DND-41 (cell line): ENCODE measurements around the gene NUAK1.
"Not testable (repeated sequence)": the region's sequence is repeated elsewhere in the genome, so short reads cannot be mapped to it uniquely, and the experiment has no call there.

Source experiments
- ATAC-seq: fragments of 200-7000 bp; cut with Tn5 transposase; 3 replicates; pipeline ENCODE4 v1.9.1; 2021; ENCODE audit warnings: low read depth; ENCODE audit not compliant: insufficient read depth
- DNase-seq: peaks from one replicate; pipeline ENCODE4 v3.0.0-alpha.2; 2020
- H2AFZ ChIP-seq: 2 replicates; pipeline ENCODE4 v1.6.0; 2012; ENCODE audit warnings: low read depth, low read length
- H3K27ac ChIP-seq: 2 replicates; pipeline ENCODE4 v1.5.1; 2012; ENCODE audit warnings: low read length, inconsistent platforms
- H3K27me3 ChIP-seq: fragments of 200-600 bp; sonication (generic); 2 replicates; pipeline ENCODE4 v1.6.0; 2012; ENCODE audit warnings: low read length, mild to moderate bottlenecking, inconsistent platforms; ENCODE audit not compliant: insufficient read depth, poor library complexity
- H3K36me3 ChIP-seq: 2 replicates; pipeline ENCODE4 v1.5.1; 2012; ENCODE audit warnings: low read length, inconsistent platforms; ENCODE audit not compliant: insufficient read depth
- H3K4me1 ChIP-seq: 2 replicates; pipeline ENCODE4 v1.5.1; 2012; ENCODE audit warnings: mild to moderate bottlenecking, low read length; ENCODE audit not compliant: insufficient read depth
- H3K4me2 ChIP-seq: 2 replicates; pipeline ENCODE4 v1.6.0; 2012; ENCODE audit warnings: mild to moderate bottlenecking, moderate library complexity, low read length, inconsistent platforms; ENCODE audit not compliant: insufficient read depth
- H3K4me3 ChIP-seq, 2 experiments: fragments of 200-600 bp in 1 of 2; shearing (Covaris generic) in 1 of 2; 2 replicates each; pipeline ENCODE4 v1.5.1; 2012 to 2016; ENCODE audit warnings: inconsistent platforms in 2 of 2, low read length in 2 of 2, mild to moderate bottlenecking in 2 of 2, low read depth in 1 of 2, moderate library complexity in 1 of 2
- H3K79me2 ChIP-seq: 2 replicates; pipeline ENCODE4 v1.6.0; 2012; ENCODE audit warnings: low read length, inconsistent platforms; ENCODE audit not compliant: insufficient read depth
- H3K9ac ChIP-seq: 2 replicates; pipeline ENCODE4 v1.6.0; 2012; ENCODE audit warnings: low read depth, mild to moderate bottlenecking, inconsistent platforms, low read length, moderate library complexity
- H3K9me3 ChIP-seq: 2 replicates; pipeline ENCODE4 v1.5.1; 2012; ENCODE audit warnings: low read length, moderate library complexity, mild to moderate bottlenecking, inconsistent platforms; ENCODE audit not compliant: insufficient read depth, severe bottlenecking
- H4K20me1 ChIP-seq: 2 replicates; pipeline ENCODE4 v1.6.0; 2012; ENCODE audit warnings: low read length; ENCODE audit not compliant: insufficient read depth
- CTCF ChIP-seq: IDR thresholded peaks from 2 replicates; pipeline ENCODE4 v1.5.1; 2012; ENCODE audit warnings: borderline replicate concordance, low read length, moderate library complexity, mild to moderate bottlenecking; ENCODE audit not compliant: poor library complexity, severe bottlenecking; ENCODE audit errors: extremely low read depth
- EZH2 ChIP-seq: IDR thresholded peaks from 3 replicates; pipeline ENCODE4 v1.6.1; 2012; ENCODE audit warnings: borderline replicate concordance, low read depth, mild to moderate bottlenecking, moderate library complexity, low read length, inconsistent platforms; ENCODE audit not compliant: severe bottlenecking

Gene NUAK1

GRCh38 chr12:106018286-106018685 lies 120.5 kb downstream of the NUAK1 start:
- H3K4me1 ChIP-seq, result no peaks in the 10 kb centered on the region
- no peaks in the 10 kb centered on the region for H3K79me2 ChIP-seq
- TF ChIP-seq EZH2 (no peak), CTCF (no peak)
- H2AFZ ChIP-seq, result no peak overlapping the region
- DNase-seq (no peak), ATAC-seq (no peak)
- no peaks in the 10 kb centered on the region for H3K36me3 ChIP-seq
- H3K4me3 ChIP-seq, result no peak overlapping the region
- no peak overlapping the region for H3K27ac ChIP-seq
- no peak overlapping the region for H3K9ac ChIP-seq
- no peak overlapping the region for H3K4me2 ChIP-seq
- H3K9me3 ChIP-seq, result peaks cover 6% of the 10 kb centered on the region
- H3K27me3 ChIP-seq, result no peaks in the 10 kb centered on the region
- no peaks in the 10 kb centered on the region for H4K20me1 ChIP-seq

- H4K20me1 ChIP-seq, H3K79me2 ChIP-seq, H3K9me3 ChIP-seq, H3K4me2 ChIP-seq, H3K36me3 ChIP-seq, H3K4me1 ChIP-seq, H3K27ac ChIP-seq, H3K9ac ChIP-seq, ATAC-seq, H3K4me3 ChIP-seq, DNase-seq, H2AFZ ChIP-seq, H3K27me3 ChIP-seq: not testable (repeated sequence)
These were observed 122.0 kb downstream of the NUAK1 start for GRCh38 chr12:106016601-106017278.

GRCh38 chr12:106015646-106016045 lies 123.1 kb downstream of the NUAK1 start:
- peaks cover 6% of the 10 kb centered on the region for H3K9me3 ChIP-seq
- no peaks in the 10 kb centered on the region for H3K27me3 ChIP-seq
- H3K4me1 ChIP-seq, result no peaks in the 10 kb centered on the region
- no peaks in the 10 kb centered on the region for H3K79me2 ChIP-seq
- ATAC-seq (no peak), DNase-seq (no peak)
- no peak overlapping the region for H3K27ac ChIP-seq
- no peak for TF ChIP-seq CTCF
- TF ChIP-seq EZH2, result no peak
- no peak overlapping the region for H2AFZ ChIP-seq
- no peak overlapping the region for H3K4me2 ChIP-seq
- no peak overlapping the region for H3K9ac ChIP-seq
- no peaks in the 10 kb centered on the region for H4K20me1 ChIP-seq
- no peaks in the 10 kb centered on the region for H3K36me3 ChIP-seq
- H3K4me3 ChIP-seq, result no peak overlapping the region

GRCh38 chr12:106013941-106014340 lies 124.8 kb downstream of the NUAK1 start:
- no peak overlapping the region for H2AFZ ChIP-seq
- no peaks in the 10 kb centered on the region for H3K27me3 ChIP-seq
- H3K4me3 ChIP-seq, result no peak overlapping the region
- DNase-seq (no peak), ATAC-seq (no peak)
- no peak overlapping the region for H3K4me2 ChIP-seq
- peaks cover 4% of the 10 kb centered on the region for H3K9me3 ChIP-seq
- no peaks in the 10 kb centered on the region for H3K36me3 ChIP-seq
- TF ChIP-seq EZH2 (no peak), CTCF (no peak)
- H3K4me1 ChIP-seq, result no peaks in the 10 kb centered on the region
- H3K9ac ChIP-seq, result no peak overlapping the region
- no peak overlapping the region for H3K27ac ChIP-seq
- no peaks in the 10 kb centered on the region for H3K79me2 ChIP-seq
- H4K20me1 ChIP-seq, result no peaks in the 10 kb centered on the region
